ENCODE measurements around the gene THEM4.
A peak's percentile ranks its signal among the peaks of the same experiment; 100 is the strongest.

The THEM4 gene

GRCh38 chr1:151837884-151838221 lies 71.5 kb downstream of the THEM4 start:
- Mint-ChIP-seq H3K36me3 (peaks cover 0 to 3% of the 10 kb centered on the region in 2 donors), H3K4me3 (peak overlapping the region; percentile 80 to 84), H3K27ac (peak overlapping the region; percentile 75), H3K4me1 (peaks cover 22 to 40% of the 10 kb centered on the region in 2 donors), H3K27me3 (peaks cover 8 to 31% of the 10 kb centered on the region in 2 donors), H3K9me3 (no peaks in the 10 kb centered on the region)
- DNase-seq: no peak
- no peak for ATAC-seq (replicated peaks)

GRCh38 chr1:151837197-151837596 lies 72.1 kb downstream of the THEM4 start:
- H3K9me3 Mint-ChIP-seq: no peaks in the 10 kb centered on the region
- peak overlapping the region; percentile 56 for H3K27ac Mint-ChIP-seq
- H3K27me3 Mint-ChIP-seq: peaks cover 8 to 31% of the 10 kb centered on the region in 2 donors
- H3K4me3 Mint-ChIP-seq: peak overlapping the region; percentile 80 to 84
- ATAC-seq (replicated peaks): peak; percentile 3
- H3K4me1 Mint-ChIP-seq: peaks cover 22 to 40% of the 10 kb centered on the region in 2 donors
- no peak for DNase-seq
- peaks cover 0 to 3% of the 10 kb centered on the region in 2 donors for H3K36me3 Mint-ChIP-seq

GRCh38 chr1:151835596-151835995 lies 73.7 kb downstream of the THEM4 start:
- Mint-ChIP-seq H3K27me3 (peaks cover 13 to 37% of the 10 kb centered on the region in 2 donors), H3K27ac (no peak overlapping the region), H3K36me3 (no peaks in the 10 kb centered on the region), H3K9me3 (no peaks in the 10 kb centered on the region), H3K4me1 (peaks cover 26 to 49% of the 10 kb centered on the region in 2 donors), H3K4me3 (no peak overlapping the region)
- no peak for ATAC-seq (replicated peaks)
- no peak for DNase-seq

GRCh38 chr1:151834239-151834638 lies 75.1 kb downstream of the THEM4 start:
- Mint-ChIP-seq H3K36me3 (no peaks in the 10 kb centered on the region), H3K4me3 (no peak overlapping the region), H3K4me1 (peaks cover 24 to 44% of the 10 kb centered on the region in 2 donors), H3K27me3 (peaks cover 22 to 35% of the 10 kb centered on the region in 2 donors), H3K27ac (no peak overlapping the region), H3K9me3 (no peaks in the 10 kb centered on the region)
- DNase-seq: no peak
- no peak for ATAC-seq (replicated peaks)

- no peaks in the 10 kb centered on the region for H3K9me3 Mint-ChIP-seq
- H3K4me1 Mint-ChIP-seq: peaks cover 29 to 47% of the 10 kb centered on the region in 2 donors
- DNase-seq: no peak
- no peak for ATAC-seq (replicated peaks)
- H3K27me3 Mint-ChIP-seq: peaks cover 26 to 39% of the 10 kb centered on the region in 2 donors
- no peaks in the 10 kb centered on the region for H3K36me3 Mint-ChIP-seq
- no peak overlapping the region for H3K4me3 Mint-ChIP-seq
- no peak overlapping the region for H3K27ac Mint-ChIP-seq
Observed at GRCh38 chr1:151833172-151833900, 76.0 kb downstream of the THEM4 start.

- Mint-ChIP-seq H3K27me3 (peaks cover 28 to 44% of the 10 kb centered on the region in 2 donors), H3K4me1 (peaks cover 33 to 49% of the 10 kb centered on the region in 2 donors), H3K4me3 (no peak overlapping the region), H3K36me3 (no peaks in the 10 kb centered on the region), H3K9me3 (no peaks in the 10 kb centered on the region), H3K27ac (no peak overlapping the region)
- DNase-seq: no peak
- ATAC-seq (replicated peaks): no peak
Observed at GRCh38 chr1:151832318-151832980, 76.9 kb downstream of the THEM4 start.

- Mint-ChIP-seq H3K27ac (no peak within 1 kb of the TSS), H3K4me1 (peaks cover 26 to 41% of the 10 kb centered on the region in 2 donors), H3K9me3 (no peaks in the 10 kb centered on the region), H3K27me3 (peaks cover 27 to 37% of the 10 kb centered on the region in 2 donors), H3K4me3 (no peak within 1 kb of the TSS), H3K36me3 (no peaks in the 10 kb centered on the region)
- ATAC-seq (replicated peaks) (no peak), DNase-seq (no peak)
Observed at GRCh38 chr1:151831605-151832004, 77.7 kb downstream of the THEM4 start, which contains the start of gene RORC. Gene RORC, minus strand, starts transcription at chr1:151831802. Its CDS starts 38 bp downstream, at chr1:151831764.

GRCh38 chr1:151831256-151831591 lies 78.1 kb downstream of the THEM4 start:
- ATAC-seq (replicated peaks): no peak
- Mint-ChIP-seq H3K4me1 (peaks cover 23 to 37% of the 10 kb centered on the region in 2 donors), H3K4me3 (no peak overlapping the region), H3K36me3 (no peaks in the 10 kb centered on the region), H3K27ac (no peak overlapping the region), H3K9me3 (no peaks in the 10 kb centered on the region), H3K27me3 (peaks cover 27 to 33% of the 10 kb centered on the region in 2 donors)
- no peak for DNase-seq

- ATAC-seq (replicated peaks): no peak
- no peaks in the 10 kb centered on the region for H3K36me3 Mint-ChIP-seq
- H3K27me3 Mint-ChIP-seq: peaks cover 23 to 34% of the 10 kb centered on the region in 2 donors
- H3K9me3 Mint-ChIP-seq: no peaks in the 10 kb centered on the region
- peaks cover 22 to 37% of the 10 kb centered on the region in 2 donors for H3K4me1 Mint-ChIP-seq
- no peak for DNase-seq
- H3K27ac Mint-ChIP-seq: no peak overlapping the region
- no peak overlapping the region for H3K4me3 Mint-ChIP-seq
Observed at GRCh38 chr1:151830055-151830454, 79.3 kb downstream of the THEM4 start.

- Mint-ChIP-seq H3K4me1 (peaks cover 22 to 37% of the 10 kb centered on the region in 2 donors), H3K4me3 (peak overlapping the region in 1 of 2 donors; percentile 1), H3K36me3 (no peaks in the 10 kb centered on the region), H3K27me3 (peaks cover 24 to 38% of the 10 kb centered on the region in 2 donors), H3K27ac (peak overlapping the region; percentile 6), H3K9me3 (no peaks in the 10 kb centered on the region)
- DNase-seq: no peak
- ATAC-seq (replicated peaks): no peak
Observed at GRCh38 chr1:151829352-151830046, 79.8 kb downstream of the THEM4 start.

GRCh38 chr1:151828921-151829320 lies 80.4 kb downstream of the THEM4 start:
- ATAC-seq (replicated peaks): no peak
- Mint-ChIP-seq H3K9me3 (no peaks in the 10 kb centered on the region), H3K27me3 (peaks cover 28 to 40% of the 10 kb centered on the region in 2 donors), H3K27ac (no peak overlapping the region), H3K36me3 (no peaks in the 10 kb centered on the region), H3K4me1 (peaks cover 22 to 37% of the 10 kb centered on the region in 2 donors), H3K4me3 (peak overlapping the region in 1 of 2 donors; percentile 1)
- no peak for DNase-seq

- ATAC-seq (replicated peaks) (no peak), DNase-seq (no peak)
- Mint-ChIP-seq H3K4me1 (peaks cover 22 to 31% of the 10 kb centered on the region in 2 donors), H3K36me3 (no peaks in the 10 kb centered on the region), H3K9me3 (no peaks in the 10 kb centered on the region), H3K27me3 (peaks cover 29 to 48% of the 10 kb centered on the region in 2 donors), H3K4me3 (no peak overlapping the region), H3K27ac (no peak overlapping the region)
Observed at GRCh38 chr1:151827853-151828252, 81.5 kb downstream of the THEM4 start.

- Mint-ChIP-seq H3K27me3 (peaks cover 23 to 42% of the 10 kb centered on the region in 2 donors), H3K27ac (no peak overlapping the region), H3K9me3 (no peaks in the 10 kb centered on the region), H3K4me1 (peaks cover 25 to 44% of the 10 kb centered on the region in 2 donors), H3K4me3 (no peak overlapping the region), H3K36me3 (no peaks in the 10 kb centered on the region)
- DNase-seq: no peak
- ATAC-seq (replicated peaks): no peak
Observed at GRCh38 chr1:151825751-151826660, 83.3 kb downstream of the THEM4 start.

GRCh38 chr1:151825204-151825603 lies 84.1 kb downstream of the THEM4 start:
- Mint-ChIP-seq H3K4me1 (peaks cover 20 to 41% of the 10 kb centered on the region in 2 donors), H3K4me3 (no peak overlapping the region), H3K27ac (no peak overlapping the region), H3K36me3 (no peaks in the 10 kb centered on the region), H3K27me3 (peaks cover 23 to 42% of the 10 kb centered on the region in 2 donors), H3K9me3 (no peaks in the 10 kb centered on the region)
- DNase-seq (no peak), ATAC-seq (replicated peaks) (no peak)

Measured in stimulated activated naive B cell treated with anti-CD40 and anti-IgM and Interleukin-4, amounts not matched to agents 10 μg/mL and 1 μg/mL and 100 μg/mL, for 72 hours (primary cell).